Keratinocyte (primary cell): ENCODE data around the gene BCAT1. TPM values are rescaled to one million over a fixed set of nuclear protein-coding genes. Genes with fewer than 3 reads are reported as not detected.

ENCODE experiments used
- DNase-seq: peaks from one replicate; pipeline ENCODE4 v3.0.0-alpha.2; 2011; ENCODE audit warnings: low read depth, missing footprints, low spot score
- FAIRE-seq: peaks from 2 replicates; lab custom pipeline; 2011; peaks lifted over from hg19 to GRCh38; lab: Jason Lieb, UNC
- H2AFZ ChIP-seq: 2 replicates; pipeline ENCODE4 v1.6.0; 2012; ENCODE audit warnings: low read length, control low read depth, inconsistent platforms; ENCODE audit not compliant: control insufficient read depth
- H3K27ac ChIP-seq: 2 replicates; pipeline ENCODE4 v1.5.1; 2011; ENCODE audit warnings: low read length; ENCODE audit not compliant: control insufficient read depth, insufficient read depth
- H3K27me3 ChIP-seq: 3 replicates; pipeline ENCODE4 v1.6.0; 2011; ENCODE audit warnings: low read length; ENCODE audit not compliant: control insufficient read depth, insufficient read depth; ENCODE audit errors: extremely low read depth
- H3K36me3 ChIP-seq, 2 experiments: 2 replicates in 1 of 2; 3 replicates in 1 of 2; pipeline ENCODE4 v1.5.1; 2011; ENCODE audit warnings: low read length in 2 of 2, mild to moderate bottlenecking in 1 of 2; ENCODE audit not compliant: control insufficient read depth in 2 of 2, insufficient read depth in 2 of 2; ENCODE audit errors: extremely low read depth in 1 of 2
- H3K4me1 ChIP-seq: 3 replicates; pipeline ENCODE4 v1.5.1; 2011; ENCODE audit warnings: low read length; ENCODE audit not compliant: control insufficient read depth, insufficient read depth; ENCODE audit errors: extremely low read depth
- H3K4me2 ChIP-seq: 3 replicates; pipeline ENCODE4 v1.6.0; 2011; ENCODE audit warnings: low read depth, low read length; ENCODE audit not compliant: control insufficient read depth, insufficient read depth; ENCODE audit errors: extremely low read depth
- H3K4me3 ChIP-seq, 3 experiments: fragments of 200-600 bp in 1 of 3; sonication (generic) in 1 of 3; 2 replicates in 2 of 3; 3 replicates in 1 of 3; pipeline ENCODE4 v1.5.1; 2011 to 2016; ENCODE audit warnings: low read length in 3 of 3, mild to moderate bottlenecking in 3 of 3, control low read depth in 2 of 3, inconsistent platforms in 1 of 3, low read depth in 1 of 3, mixed read lengths in 1 of 3, mixed run types in 1 of 3, moderate library complexity in 1 of 3; ENCODE audit not compliant: control insufficient read depth in 2 of 3, insufficient read depth in 2 of 3; ENCODE audit errors: extremely low read depth in 1 of 3
- H3K79me2 ChIP-seq: 2 replicates; pipeline ENCODE4 v1.6.0; 2012; ENCODE audit warnings: low read length; ENCODE audit not compliant: control insufficient read depth, insufficient read depth
- H3K9ac ChIP-seq: 3 replicates; pipeline ENCODE4 v1.6.0; 2011; ENCODE audit warnings: low read length; ENCODE audit not compliant: control insufficient read depth, insufficient read depth; ENCODE audit errors: extremely low read depth
- H3K9me1 ChIP-seq: 3 replicates; pipeline ENCODE4 v1.6.0; 2011; ENCODE audit warnings: low read length; ENCODE audit not compliant: control insufficient read depth, insufficient read depth; ENCODE audit errors: extremely low read depth
- H3K9me3 ChIP-seq: 2 replicates; pipeline ENCODE4 v1.5.1; 2012; ENCODE audit warnings: low read depth, low read length; ENCODE audit not compliant: control insufficient read depth
- H4K20me1 ChIP-seq: 3 replicates; pipeline ENCODE4 v1.6.0; 2011; ENCODE audit warnings: low read length; ENCODE audit not compliant: control insufficient read depth, insufficient read depth; ENCODE audit errors: extremely low read depth
- CTCF ChIP-seq, 3 experiments: IDR thresholded peaks in 1 of 3; conservative IDR thresholded peaks in 1 of 3; optimal IDR thresholded peaks in 1 of 3; 2 replicates in 2 of 3; 3 replicates in 1 of 3; pipeline versions ENCODE3 to v1.5.1; 2011; ENCODE audit warnings: low read length in 3 of 3, mild to moderate bottlenecking in 3 of 3, moderate library complexity in 2 of 3, control low read depth in 1 of 3, inconsistent platforms in 1 of 3; ENCODE audit not compliant: insufficient read depth in 2 of 3; ENCODE audit errors: extremely low read depth in 1 of 3
- EZH2 ChIP-seq: IDR thresholded peaks from one replicate; pipeline ENCODE4 v1.6.1; 2012; ENCODE audit warnings: inconsistent platforms, mild to moderate bottlenecking, low read length, moderate library complexity
- dilution Hi-C: fragments of 300-500 bp; cut with MboI; formaldehyde crosslinking; loops from one replicate; pipeline ENCODE4 v1.7.0; 2020; ENCODE audit warnings: low sequenced_read_pairs; ENCODE audit not compliant: extremely low pct_ligation_motif_present
- polyA plus RNA-seq, 5 experiments: library from polyadenylated mRNA; depleted of rRNA in 3 of 5; stranded (reverse) in 3 of 5; stranded (forward) in 1 of 5; unstranded in 1 of 5; fragments of >200 nt; gene quantifications; 1 replicate in 1 of 5; 2 replicates in 3 of 5; 3 replicates in 1 of 5; pipeline versions ENCODE4 v1.2.1 to v1.2.3, GENCODE V29; 2011 to 2012; ENCODE audit warnings: missing spikeins in 2 of 5, low read depth in 1 of 5, low replicate concordance in 1 of 5

The BCAT1 gene
- polyA plus RNA-seq, 1 donor (not counting 4 experiments of a cell fraction or from before 2014, with no cell fraction given), result 6.5 TPM

GRCh38 chr12:24933694-24934407, 15.1 kb downstream of the BCAT1 start:
- Histone ChIP-seq H3K9me3 (no peaks in the 10 kb centered on the region), H3K4me2 (no peak overlapping the region), H3K27ac (no peak overlapping the region), H3K4me3 (no peak overlapping the region), H3K79me2 (no peaks in the 10 kb centered on the region), H4K20me1 (no peaks in the 10 kb centered on the region), H3K9me1 (no peaks in the 10 kb centered on the region), H2AFZ (no peak overlapping the region), H3K4me1 (peaks cover 11% of the 10 kb centered on the region), H3K27me3 (no peaks in the 10 kb centered on the region), H3K9ac (no peak overlapping the region), H3K36me3 (no peaks in the 10 kb centered on the region)
- TF ChIP-seq EZH2 (no peak), CTCF (optimal IDR thresholded peaks at IDR 0.05 in 1 of 3, IDR thresholded peaks at IDR 0.05 in 1 of 3, conservative IDR thresholded peaks at IDR 0.05 in 1 of 3; ENCODE audit: extremely low read depth in 1 of 3, insufficient read depth in 2 of 3, low read length in 3 of 3) (no peak)
- dilution Hi-C loops, result no loop called here
- no peak for DNase-seq
- FAIRE-seq, result no peak

- Histone ChIP-seq H3K9ac (no peak overlapping the region), H3K27me3 (no peaks in the 10 kb centered on the region), H3K36me3 (no peaks in the 10 kb centered on the region), H3K79me2 (no peaks in the 10 kb centered on the region), H3K4me3 (no peak overlapping the region), H3K4me2 (no peak overlapping the region), H3K9me3 (no peaks in the 10 kb centered on the region), H2AFZ (no peak overlapping the region), H3K9me1 (no peaks in the 10 kb centered on the region), H4K20me1 (no peaks in the 10 kb centered on the region), H3K4me1 (peaks cover 7% of the 10 kb centered on the region), H3K27ac (peak overlapping the region; percentile 8)
- FAIRE-seq (no peak), DNase-seq (no peak)
- dilution Hi-C loops, result no loop called here
- no peak for TF ChIP-seq EZH2
- TF ChIP-seq CTCF (optimal IDR thresholded peaks at IDR 0.05 in 1 of 3, IDR thresholded peaks at IDR 0.05 in 1 of 3, conservative IDR thresholded peaks at IDR 0.05 in 1 of 3; ENCODE audit: extremely low read depth in 1 of 3, insufficient read depth in 2 of 3, low read length in 3 of 3), result no peak
Measured at GRCh38 chr12:24931666-24932405, 17.1 kb downstream of the BCAT1 start.
